Right lobe of liver (tissue), 6 donors: Measurements from ENCODE around the gene ORMDL1. TPM values are rescaled to one million over a fixed set of nuclear protein-coding genes. Genes with fewer than 3 reads are reported as not detected.

Experiments
- ATAC-seq, 4 donors: fragments of 200-7000 bp; cut with Tn5 transposase; one replicate each; pipeline ENCODE4 v1.9.1; 2020; ENCODE audit warnings: mild to moderate bottlenecking in 4 of 4, moderate library complexity in 4 of 4
- DNase-seq, 3 donors: peaks; one replicate each; pipeline ENCODE4 v3.0.0-alpha.2; 2020
- H3K27ac ChIP-seq, 3 donors: fragments of 200-600 bp; one replicate each; pipeline ENCODE4 v1.8.0; 2022
- H3K27me3 ChIP-seq, 2 donors: fragments of 200-600 bp; one replicate each; pipeline ENCODE4 v1.8.0; 2022
- H3K36me3 ChIP-seq, 4 donors: fragments of 200-600 bp; sonication (generic) in 1 of 4; one replicate each; pipeline versions ENCODE4 v1.5.1 to v1.8.0; 2017 to 2022; ENCODE audit warnings: control low read depth in 1 of 4
- H3K4me1 ChIP-seq, 4 donors: fragments of 200-600 bp; sonication (generic) in 1 of 4; one replicate each; pipeline versions ENCODE4 v1.5.1 to v1.8.0; 2017 to 2022; ENCODE audit warnings: control low read depth in 1 of 4
- H3K4me3 ChIP-seq, 3 donors: fragments of 200-600 bp; one replicate each; pipeline ENCODE4 v1.8.0; 2022
- H3K9me3 ChIP-seq, 4 donors: fragments of 200-600 bp; sonication (generic) in 1 of 4; one replicate each; pipeline versions ENCODE4 v1.5.1 to v1.8.0; 2017 to 2022; ENCODE audit warnings: control low read depth in 1 of 4
- POLR2A ChIP-seq: fragments of 450-650 bp; IDR thresholded peaks from one replicate; pipeline ENCODE4 v1.6.1; 2017; ENCODE audit warnings: antibody characterized with exemption, mild to moderate bottlenecking
- WGBS: methylation state at CpG from one replicate; pipeline ENCODE4 v1.1.6; 2018; ENCODE audit warnings: low coverage, low lambda C conversion rate; ENCODE audit not compliant: insufficient coverage; ENCODE audit errors: missing lambda C conversion rate; 5-methylcytosine and 5-hydroxymethylcytosine counted together
- intact Hi-C, 2 donors: fragments of 100-400 bp; cut with DNase I; formaldehyde crosslinking; loops; one replicate each; pipeline versions ENCODE4 v1.11.2 to v1.14.1; 2022
- long read RNA-seq: library from polyadenylated mRNA; unstranded; transcript quantifications from one replicate; pipeline ENCODE4 v2.0.0, GENCODE V29; 2019
- total RNA-seq, 6 experiments: library from RNA; depleted of rRNA in 2 of 6; stranded (reverse); fragments of >200 nt in 2 of 6; fragmentation: NEBNext Ultra II Directional in 3 of 6; extraction: Animal tissue kit (Norgen Biotek cat#: 25700) in 3 of 6; gene quantifications; one replicate each; pipeline versions ENCODE4 v1.1.0 to v1.2.4, GENCODE V29; 2016 to 2023
- TF ChIP-seq, protein P1 (sequence below), 4 donors: fragments of 200-600 bp in 3 of 4; fragments of 450-650 bp in 1 of 4; IDR thresholded peaks; one replicate each; pipeline versions ENCODE4 v1.5.1 to v1.8.0; 2016 to 2022; ENCODE audit warnings: antibody characterized with exemption in 4 of 4, mild to moderate bottlenecking in 2 of 4
- donor health status: DM: no; HTN: yes; CAD: no.
- donor health status: DM: no; HTN: no; CAD: no.
- donor health status: DM: no; HTN: no; CAD: no.
- donor health status: DM: no; HTN: yes; CAD: no.
- donor health status: DM: no; HTN: yes; CAD: no.

ORMDL1 gene
- 10 to 100 TPM; 19.1 to 46.1 (median 28.7) TPM for total RNA-seq
- long read RNA-seq, transcript ORMDL1-203 (4 exons, 2,009 nt) = major isoform, 6 of 14 reads
- long read RNA-seq, transcript ORMDL1-201 (3 exons, 2,692 nt) = minor isoform, 5 of 14 reads
- long read RNA-seq, partial matches to known transcripts = 0 of 14 reads
- long read RNA-seq, other reads (novel, unspliced or antisense) = 1 of 14 reads

GRCh38 chr2:189783927-189784867, at the start of gene ORMDL1, which contains the start of gene PMS1:
ORMDL1 (minus strand) TSS chr2:189784339; CDS start chr2:189782595, 1,744 bp downstream.
PMS1 (plus strand) TSS chr2:189784450; CDS start chr2:189791810, 7,360 bp downstream.
- Histone ChIP-seq H3K27ac (peak within 1 kb of the TSS; percentile 72 to 96 (median 93)), H3K4me3 (peak within 1 kb of the TSS; percentile 61 to 80 (median 65)), H3K9me3 (no peaks in the 10 kb centered on the region), H3K4me1 (peaks cover 0 to 27% (median 4%) of the 10 kb centered on the region in 4 donors), H3K27me3 (no peaks in the 10 kb centered on the region), H3K36me3 (peaks cover 0 to 16% (median 0%) of the 10 kb centered on the region in 4 donors)
- TF ChIP-seq, protein P1, sequence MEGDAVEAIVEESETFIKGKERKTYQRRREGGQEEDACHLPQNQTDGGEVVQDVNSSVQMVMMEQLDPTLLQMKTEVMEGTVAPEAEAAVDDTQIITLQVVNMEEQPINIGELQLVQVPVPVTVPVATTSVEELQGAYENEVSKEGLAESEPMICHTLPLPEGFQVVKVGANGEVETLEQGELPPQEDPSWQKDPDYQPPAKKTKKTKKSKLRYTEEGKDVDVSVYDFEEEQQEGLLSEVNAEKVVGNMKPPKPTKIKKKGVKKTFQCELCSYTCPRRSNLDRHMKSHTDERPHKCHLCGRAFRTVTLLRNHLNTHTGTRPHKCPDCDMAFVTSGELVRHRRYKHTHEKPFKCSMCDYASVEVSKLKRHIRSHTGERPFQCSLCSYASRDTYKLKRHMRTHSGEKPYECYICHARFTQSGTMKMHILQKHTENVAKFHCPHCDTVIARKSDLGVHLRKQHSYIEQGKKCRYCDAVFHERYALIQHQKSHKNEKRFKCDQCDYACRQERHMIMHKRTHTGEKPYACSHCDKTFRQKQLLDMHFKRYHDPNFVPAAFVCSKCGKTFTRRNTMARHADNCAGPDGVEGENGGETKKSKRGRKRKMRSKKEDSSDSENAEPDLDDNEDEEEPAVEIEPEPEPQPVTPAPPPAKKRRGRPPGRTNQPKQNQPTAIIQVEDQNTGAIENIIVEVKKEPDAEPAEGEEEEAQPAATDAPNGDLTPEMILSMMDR (IDR thresholded peaks at IDR 0.05) = no peak
- peak; percentile 97 for TF ChIP-seq POLR2A
- 0% methylated on average over 43 of the region's 96 CpGs for WGBS
- ATAC-seq (peak; percentile 96 to 98 (median 97)), DNase-seq (peak; percentile 97 to 98 (median 98))
- intact Hi-C loops = no loop called here

DNA sequence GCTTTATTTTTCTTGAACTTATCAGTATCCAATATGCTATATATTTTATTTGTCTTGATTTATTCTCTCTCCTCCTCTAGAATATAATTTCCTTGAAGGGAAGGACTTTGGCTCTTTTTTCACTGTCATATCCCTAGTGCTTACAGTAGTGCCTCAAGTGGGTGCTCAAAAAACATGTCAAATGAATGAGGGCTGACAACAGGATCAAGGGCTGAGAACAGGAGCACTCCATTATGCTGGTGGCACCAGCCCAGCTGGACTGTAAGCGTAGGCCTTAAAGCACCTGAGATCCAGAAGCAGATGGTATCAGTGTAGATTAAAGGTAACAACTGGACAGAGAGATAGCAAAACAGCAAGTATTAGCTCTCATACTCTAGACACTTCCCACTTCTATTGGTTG, 46.4 kb upstream of the ORMDL1 start:
- ATAC-seq (no peak), DNase-seq (no peak)
- Histone ChIP-seq H3K4me3 (no peak overlapping the region), H3K27me3 (no peaks in the 10 kb centered on the region), H3K9me3 (no peaks in the 10 kb centered on the region), H3K4me1 (no peaks in the 10 kb centered on the region), H3K36me3 (no peaks in the 10 kb centered on the region), H3K27ac (no peak overlapping the region)
- TF ChIP-seq, protein P1 (IDR thresholded peaks at IDR 0.05) = no peak
- WGBS = 100% methylated on average over 1 of the region's 1 CpG
- intact Hi-C loops = no loop called here

GRCh38 chr2:189829102-189829833, 45.1 kb upstream of the ORMDL1 start:
- H3K4me3 ChIP-seq = no peak overlapping the region
- no peak for ATAC-seq
- DNase-seq = no peak
- no peaks in the 10 kb centered on the region for H3K4me1 ChIP-seq
- no peaks in the 10 kb centered on the region for H3K27me3 ChIP-seq
- WGBS = 87% methylated on average over 4 of the region's 4 CpGs
- H3K36me3 ChIP-seq = no peaks in the 10 kb centered on the region
- TF ChIP-seq, protein P1 (IDR thresholded peaks at IDR 0.05) = no peak
- TF ChIP-seq POLR2A = no peak
- intact Hi-C loops = no loop called here
- no peak overlapping the region for H3K27ac ChIP-seq
- H3K9me3 ChIP-seq = no peaks in the 10 kb centered on the region

DNA sequence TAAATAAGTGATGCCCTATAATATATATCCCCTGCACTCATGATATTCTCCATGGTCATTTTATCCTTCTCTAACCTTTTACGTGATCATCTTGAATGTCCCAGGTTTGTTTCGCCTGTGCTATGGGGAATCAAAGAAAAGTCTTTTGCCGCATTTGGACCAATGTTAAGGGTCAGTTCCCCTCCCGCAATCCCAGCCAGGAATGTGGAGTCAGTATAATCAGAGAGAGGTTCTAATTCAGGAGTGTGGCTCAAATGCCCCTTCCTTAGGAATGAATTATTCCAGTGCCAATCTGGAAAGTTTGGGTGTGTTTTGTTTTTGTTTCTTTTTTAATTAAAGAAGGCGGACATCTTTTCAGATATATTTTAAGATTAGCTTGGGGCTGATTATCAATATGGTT, 41.9 kb upstream of the ORMDL1 start:
- TF ChIP-seq, protein P1 (IDR thresholded peaks at IDR 0.05) = no peak
- TF ChIP-seq POLR2A = no peak

More for the DNA sequence above, 41.9 kb upstream of the ORMDL1 start:
- H3K36me3 ChIP-seq = no peaks in the 10 kb centered on the region
- H3K4me3 ChIP-seq = no peak overlapping the region
- intact Hi-C loops = no loop called here
- no peaks in the 10 kb centered on the region for H3K9me3 ChIP-seq
- no peaks in the 10 kb centered on the region for H3K27me3 ChIP-seq
- no peaks in the 10 kb centered on the region for H3K4me1 ChIP-seq
- WGBS = 83% methylated on average over 5 of the region's 5 CpGs
- ATAC-seq (no peak), DNase-seq (no peak)
- no peak overlapping the region for H3K27ac ChIP-seq
